K562 (cell line): ENCODE results near the gene UBR4. TPM values are rescaled to one million over a fixed set of nuclear protein-coding genes. Genes with fewer than 3 reads are reported as not detected.

ENCODE experiments used
- ATAC-seq: fragments of 200-7000 bp; cut with Tn5 transposase; 3 replicates; pipeline ENCODE4 v1.9.1; 2020; ENCODE audit warnings: moderate library complexity
- BruUV-seq: library from RNA; stranded (reverse); fragments of 400-500 nt; replicated peaks from 2 replicates; lab custom pipeline; 2021; lab: Mats Ljungman, UMichigan
- CTCF ChIA-PET: fragments of 300-600 bp; formaldehyde crosslinking; extraction: SDS; loops from one replicate; lab custom pipeline; 2021; ENCODE audit warnings: low intra/inter-chr PET ratio; lab: Yijun Ruan, JAX
- POLR2A ChIA-PET: fragments of 300-600, 350-650 bp; sonication (Branson Sonifier 250); formaldehyde crosslinking; extraction: SDS; loops from one replicate; lab custom pipeline; 2021; ENCODE audit warnings: antibody characterized with exemption, inconsistent platforms; lab: Yijun Ruan, JAX
- DNase-seq, 4 experiments: peaks; one replicate each; pipeline versions ENCODE4 v3.0.0 to v3.0.0-alpha.2; 2011 to 2018; ENCODE audit warnings: low spot score in 3 of 4, mixed read lengths in 3 of 4; ENCODE audit errors: extremely low read depth in 1 of 4
- FAIRE-seq: peaks from 2 replicates; lab custom pipeline; 2011; peaks lifted over from hg19 to GRCh38; lab: Jason Lieb, UNC
- H2AFZ ChIP-seq: 2 replicates; pipeline ENCODE4 v1.6.0; 2011; ENCODE audit warnings: low read depth, low read length, control low read depth, inconsistent platforms
- H3K27ac ChIP-seq: fragments of 200-600 bp; 3 replicates; pipeline ENCODE4 v1.8.0; 2011; ENCODE audit warnings: low read depth, mild to moderate bottlenecking, control low read depth, inconsistent platforms, low read length, moderate library complexity, mixed read lengths; ENCODE audit errors: extremely low read depth
- H3K27me3 ChIP-seq, 2 experiments: fragments of 300-600 bp in 1 of 2; 2 replicates in 1 of 2; 3 replicates in 1 of 2; pipeline versions ENCODE4 v1.6.0 to v1.8.0; 2011; ENCODE audit warnings: inconsistent platforms in 2 of 2, low read length in 2 of 2, mild to moderate bottlenecking in 1 of 2, mixed read lengths in 1 of 2, moderate library complexity in 1 of 2; ENCODE audit not compliant: control insufficient read depth in 2 of 2, insufficient read depth in 2 of 2
- H3K36me3 ChIP-seq: fragments of 300-600 bp; 3 replicates; pipeline ENCODE4 v1.8.0; 2011; ENCODE audit warnings: mild to moderate bottlenecking, low read length, inconsistent platforms; ENCODE audit not compliant: control insufficient read depth, insufficient read depth
- H3K4me1 ChIP-seq, 2 experiments: fragments of 200-600 bp in 1 of 2; replicated peaks in 1 of 2; 2 replicates in 1 of 2; 3 replicates in 1 of 2; pipeline versions ENCODE4 v1.5.1 to v1.8.0; 2011; ENCODE audit warnings: inconsistent platforms in 2 of 2, low read length in 2 of 2, mild to moderate bottlenecking in 1 of 2, mixed read lengths in 1 of 2, moderate library complexity in 1 of 2; ENCODE audit not compliant: control insufficient read depth in 2 of 2, insufficient read depth in 2 of 2
- H3K4me2 ChIP-seq: 2 replicates; pipeline ENCODE4 v1.6.1; 2011; ENCODE audit warnings: low read length, control low read depth, inconsistent platforms, mixed read lengths; ENCODE audit not compliant: insufficient read depth
- H3K4me3 ChIP-seq: fragments of 200-600 bp; sonication (generic), shearing (Covaris generic); 2 replicates; pipeline ENCODE4 v1.5.1; 2016; ENCODE audit warnings: control low read depth, inconsistent platforms
- H3K79me2 ChIP-seq: fragments of 200-600 bp; 3 replicates; pipeline ENCODE4 v1.8.0; 2011; ENCODE audit warnings: low read length, inconsistent platforms; ENCODE audit not compliant: control insufficient read depth, insufficient read depth
- H3K9ac ChIP-seq, 2 experiments: 2 replicates each; pipeline versions ENCODE4 v1.6.0 to v1.6.1; 2011; ENCODE audit warnings: low read depth in 2 of 2, low read length in 2 of 2, control low read depth in 1 of 2, inconsistent platforms in 1 of 2, mild to moderate bottlenecking in 1 of 2, mixed read lengths in 1 of 2; ENCODE audit not compliant: insufficient read depth in 1 of 2
- H3K9me1 ChIP-seq: one replicate; pipeline ENCODE4 v1.6.0; 2011; ENCODE audit warnings: inconsistent platforms, mild to moderate bottlenecking, low read length, moderate library complexity; ENCODE audit not compliant: control insufficient read depth, insufficient read depth
- H3K9me3 ChIP-seq: replicated peaks from 2 replicates; pipeline ENCODE4 v1.5.1; 2011; ENCODE audit warnings: low read depth, low read length, inconsistent platforms; ENCODE audit not compliant: control insufficient read depth, insufficient read depth
- H4K20me1 ChIP-seq: replicated peaks from 2 replicates; pipeline ENCODE4 v1.6.1; 2011; ENCODE audit warnings: low read length, inconsistent platforms, mixed read lengths; ENCODE audit not compliant: control insufficient read depth, insufficient read depth
- CBX5 ChIP-seq: IDR thresholded peaks from 2 replicates; pipeline ENCODE4 v1.6.1; 2014; ENCODE audit warnings: low read depth, borderline replicate concordance
- ELF2 ChIP-seq: fragments of 250-450 bp; sonication (Bioruptor Pico); IDR thresholded peaks from 2 replicates; pipeline ENCODE4 v1.5.0; 2021; ENCODE audit warnings: mild to moderate bottlenecking
- SIN3A ChIP-seq, 2 experiments: fragments of 150-350 bp in 1 of 2; IDR thresholded peaks; 2 replicates each; pipeline ENCODE4 v1.6.1; 2011 to 2016; ENCODE audit warnings: borderline replicate concordance in 2 of 2, low read depth in 2 of 2, low read length in 2 of 2, mild to moderate bottlenecking in 2 of 2, moderate library complexity in 2 of 2; ENCODE audit not compliant: control insufficient read depth in 1 of 2
- TARDBP ChIP-seq: fragments of 450-650 bp; IDR thresholded peaks from 2 replicates; pipeline ENCODE4 v1.6.1; 2016
- ZNF134 ChIP-seq: fragments of 250-450 bp; sonication (Bioruptor Pico); conservative IDR thresholded peaks from 2 replicates; pipeline ENCODE4 v1.4.0; 2020
- ZNF316 ChIP-seq: fragments of 450-650 bp; IDR thresholded peaks from 2 replicates; pipeline ENCODE4 v1.6.1; 2016
- WGBS: fragments of 100-300 bp; shearing (Covaris generic); methylation state at CpG from one replicate; pipeline ENCODE4 v1.1.6; 2016; ENCODE audit warnings: low coverage, mixed read lengths; ENCODE audit not compliant: insufficient coverage; ENCODE audit errors: missing lambda C conversion rate; 5-methylcytosine and 5-hydroxymethylcytosine counted together
- in situ Hi-C: fragments of 300-500 bp; cut with MboI; formaldehyde crosslinking; loops from 4 replicates; pipeline ENCODE4 v1.15.0; 2018; ENCODE audit warnings: inconsistent platforms, mixed read lengths
- intact Hi-C: fragments of 100-400 bp; cut with micrococcal nuclease; formaldehyde crosslinking; loops from 2 replicates; pipeline ENCODE4 v1.14.2; 2022
- polyA plus RNA-seq, 8 experiments: library from polyadenylated mRNA; depleted of rRNA in 4 of 8; stranded (reverse) in 5 of 8; unstranded in 3 of 8; fragments of >200 nt; fragmentation: Nextera tagmentation in 2 of 8; fragmentation: Illumina TruSeq in 1 of 8; extraction: Ambion mirVana in 2 of 8; extraction: Trizol in 1 of 8; gene quantifications; 2 replicates each; pipeline versions ENCODE4 v1.2.1 to v1.2.3, GENCODE V29; 2011 to 2014; ENCODE audit warnings: inconsistent platforms in 1 of 8, missing spikeins in 1 of 8
- total RNA-seq, 7 experiments: library from RNA; depleted of rRNA in 6 of 7; stranded (reverse); fragments of >200 nt in 6 of 7; fragmentation: Illumina TruSeq in 2 of 7; extraction: Trizol in 2 of 7; gene quantifications; 2 replicates each; pipeline versions ENCODE4 v1.2.1 to v1.2.3, GENCODE V29; 2011 to 2021; ENCODE audit warnings: low replicate concordance in 1 of 7

UBR4 gene
- total and polyA plus RNA-seq, 9 of the 15 experiments (the other 6 are each of a cell fraction or from before 2014, with no cell fraction given), result 55.4 to 277 (median 123) TPM

- H3K4me1 ChIP-seq, result no peaks in the 10 kb centered on the region
- H3K9me1 ChIP-seq, result no peaks in the 10 kb centered on the region
- DNase-seq (no peak), FAIRE-seq (no peak), ATAC-seq (no peak)
- no peak overlapping the region for H3K27ac ChIP-seq
- no peaks in the 10 kb centered on the region for H4K20me1 ChIP-seq
- H3K9ac ChIP-seq, result no peak overlapping the region
- H3K9me3 ChIP-seq, result no peaks in the 10 kb centered on the region
- no peak overlapping the region for H3K4me3 ChIP-seq
- TF ChIP-seq ELF2 (CRISPR knock-in tag) (0 out of 2 replicates have a peak, but pooled peaks have one; percentile 13), SIN3A (IDR thresholded peaks at IDR 0.05; ENCODE audit: borderline replicate concordance in 2 of 2, control insufficient read depth in 1 of 2, low read depth in 2 of 2, low read length in 2 of 2) (no peak), ZNF134 (CRISPR knock-in tag) (no peak), TARDBP (no peak)
- no peak overlapping the region for H2AFZ ChIP-seq
- peaks cover 89% of the 10 kb centered on the region for H3K36me3 ChIP-seq
- WGBS, result 94% methylated on average over 3 of the region's 3 CpGs
- H3K4me2 ChIP-seq, result no peak overlapping the region
- in situ Hi-C loops (no loop called here), intact Hi-C loops (no loop called here)
- POLR2A ChIA-PET, result interaction anchor here (1.3 to 3.7 kb wide), 4 partner anchors 9 to 15 kb away, joined by 3 to 19 read pairs (median 10); no protein-coding TSS in a partner anchor
- H3K27me3 ChIP-seq, result no peaks in the 10 kb centered on the region
- peaks cover 18% of the 10 kb centered on the region; the same call in 2 of the 3 replicates for H3K79me2 ChIP-seq
- no TSS peak for BruUV-seq
- CTCF ChIA-PET, result no interaction called here
These were observed 18.3 kb downstream of the UBR4 start for GRCh38 chr1:19191811-19192210.

GRCh38 chr1:19190468-19190867 is 19.6 kb downstream of the UBR4 start:
- ATAC-seq (no peak), DNase-seq (no peak), FAIRE-seq (no peak)
- H3K27me3 ChIP-seq, result no peaks in the 10 kb centered on the region
- intact Hi-C loops, result no loop called here
- no peaks in the 10 kb centered on the region for H3K9me3 ChIP-seq
- in situ Hi-C loops, result no loop called here
- H3K27ac ChIP-seq, result no peak overlapping the region
- WGBS, result 89% methylated on average over 4 of the region's 4 CpGs
- TSS peak; percentile 10 for BruUV-seq
- POLR2A ChIA-PET, result interaction anchor here (2.2 to 3.7 kb wide), 3 partner anchors 10 to 16 kb away, joined by 10 to 19 read pairs (median 13); no protein-coding TSS in a partner anchor
- no peak overlapping the region for H3K4me3 ChIP-seq
- H4K20me1 ChIP-seq, result no peaks in the 10 kb centered on the region
- H3K4me2 ChIP-seq, result no peak overlapping the region
- TF ChIP-seq ZNF316, result peak; percentile 36; the same call in 1 of the 2 replicates
- no peak for TF ChIP-seq CBX5
- no peak overlapping the region for H2AFZ ChIP-seq
- H3K36me3 ChIP-seq, result peaks cover 88% of the 10 kb centered on the region
- H3K79me2 ChIP-seq, result peaks cover 17% of the 10 kb centered on the region; the same call in 2 of the 3 replicates
- H3K9me1 ChIP-seq, result no peaks in the 10 kb centered on the region
- no peak overlapping the region for H3K9ac ChIP-seq
- CTCF ChIA-PET, result no interaction called here
- no peaks in the 10 kb centered on the region for H3K4me1 ChIP-seq
